Kidney (tissue), 14 donors: Measurements from ENCODE around the gene ACSL5. TPM values are rescaled to one million over a fixed set of nuclear protein-coding genes. Genes with fewer than 3 reads are reported as not detected.
"Not testable (repeated sequence)": the region's sequence is repeated elsewhere in the genome, so short reads cannot be mapped to it uniquely, and the experiment has no call there.

Experiments
- DNase-seq, 5 donors: peaks; one replicate each; pipeline ENCODE4 v3.0.0-alpha.2; 2013 to 2020
- FAIRE-seq: peaks from 2 replicates; lab custom pipeline; 2012; peaks lifted over from hg19 to GRCh38; lab: Jason Lieb, UNC
- H3K27ac ChIP-seq, 2 donors: one replicate each; pipeline ENCODE4 v1.7.0; 2013; ENCODE audit warnings: low read depth in 2 of 2, low read length in 2 of 2, inconsistent platforms in 1 of 2
- H3K27me3 ChIP-seq: one replicate; pipeline ENCODE4 v1.7.1; 2013; ENCODE audit warnings: low read length, inconsistent platforms; ENCODE audit not compliant: control insufficient read depth, insufficient read depth
- H3K36me3 ChIP-seq, 3 donors: one replicate each; pipeline versions ENCODE4 v1.7.0 to v1.7.1; 2013; ENCODE audit warnings: low read length in 3 of 3, control low read depth in 1 of 3, inconsistent platforms in 1 of 3; ENCODE audit not compliant: insufficient read depth in 3 of 3, control insufficient read depth in 2 of 3
- H3K4me1 ChIP-seq, 3 donors: one replicate each; pipeline versions ENCODE4 v1.7.0 to v1.7.1; 2013; ENCODE audit warnings: low read length in 3 of 3, inconsistent platforms in 1 of 3, low read depth in 1 of 3; ENCODE audit not compliant: control insufficient read depth in 2 of 3, insufficient read depth in 2 of 3
- H3K4me3 ChIP-seq, 3 donors: one replicate each; pipeline versions ENCODE4 v1.7.0 to v1.8.1; 2013; ENCODE audit warnings: low read length in 3 of 3, control low read depth in 1 of 3, inconsistent platforms in 1 of 3
- H3K9ac ChIP-seq, 3 donors: one replicate each; pipeline versions ENCODE4 v1.7.0 to v1.7.1; 2013; ENCODE audit warnings: low read length in 3 of 3, control low read depth in 1 of 3, inconsistent platforms in 1 of 3
- H3K9me3 ChIP-seq, 3 donors: one replicate each; pipeline versions ENCODE4 v1.7.0 to v1.7.1; 2013; ENCODE audit warnings: low read length in 3 of 3, control low read depth in 1 of 3, inconsistent platforms in 1 of 3; ENCODE audit not compliant: control insufficient read depth in 2 of 3, insufficient read depth in 1 of 3
- intact Hi-C: fragments of 100-400 bp; cut with DNase I; formaldehyde crosslinking; loops from one replicate; pipeline ENCODE4 v1.11.1; 2022
- polyA plus RNA-seq: library from polyadenylated mRNA; stranded (reverse); fragments of 350-450 nt; fragmentation: Illumina TruSeq; extraction: RNeasy Lipid Tissue Mini Kit (QIAGEN cat#74804); gene quantifications from one replicate; pipeline ENCODE4 v1.2.3, GENCODE V29; 2014; ENCODE audit warnings: low read depth, low replicate concordance; ENCODE audit not compliant: insufficient read depth
- total RNA-seq: library from RNA; stranded (reverse); fragmentation: NEBNext Ultra II Directional; extraction: Animal tissue kit (Norgen Biotek cat#: 25700); gene quantifications from one replicate; pipeline ENCODE4 v1.2.1, GENCODE V29; 2021
- TF ChIP-seq, protein P1 (sequence below): IDR thresholded peaks from 3 replicates; pipeline ENCODE4 v1.5.1; 2012; ENCODE audit warnings: mild to moderate bottlenecking, moderate library complexity, borderline replicate concordance; ENCODE audit not compliant: insufficient read depth; ENCODE audit errors: extremely low read depth
- donor health status: control.
- donor health status: control.
- donor health status: control.
- donor health status: control.
- donor health status: control.
- donor health status: DM: yes; HTN: yes; CAD: no.
- donor health status: Normal renal cell carcinoma (clear cell type).

ACSL5 gene
- total and polyA plus RNA-seq, 2 donors from 2014 or later, result 5.6 to 21.8 TPM

DNA sequence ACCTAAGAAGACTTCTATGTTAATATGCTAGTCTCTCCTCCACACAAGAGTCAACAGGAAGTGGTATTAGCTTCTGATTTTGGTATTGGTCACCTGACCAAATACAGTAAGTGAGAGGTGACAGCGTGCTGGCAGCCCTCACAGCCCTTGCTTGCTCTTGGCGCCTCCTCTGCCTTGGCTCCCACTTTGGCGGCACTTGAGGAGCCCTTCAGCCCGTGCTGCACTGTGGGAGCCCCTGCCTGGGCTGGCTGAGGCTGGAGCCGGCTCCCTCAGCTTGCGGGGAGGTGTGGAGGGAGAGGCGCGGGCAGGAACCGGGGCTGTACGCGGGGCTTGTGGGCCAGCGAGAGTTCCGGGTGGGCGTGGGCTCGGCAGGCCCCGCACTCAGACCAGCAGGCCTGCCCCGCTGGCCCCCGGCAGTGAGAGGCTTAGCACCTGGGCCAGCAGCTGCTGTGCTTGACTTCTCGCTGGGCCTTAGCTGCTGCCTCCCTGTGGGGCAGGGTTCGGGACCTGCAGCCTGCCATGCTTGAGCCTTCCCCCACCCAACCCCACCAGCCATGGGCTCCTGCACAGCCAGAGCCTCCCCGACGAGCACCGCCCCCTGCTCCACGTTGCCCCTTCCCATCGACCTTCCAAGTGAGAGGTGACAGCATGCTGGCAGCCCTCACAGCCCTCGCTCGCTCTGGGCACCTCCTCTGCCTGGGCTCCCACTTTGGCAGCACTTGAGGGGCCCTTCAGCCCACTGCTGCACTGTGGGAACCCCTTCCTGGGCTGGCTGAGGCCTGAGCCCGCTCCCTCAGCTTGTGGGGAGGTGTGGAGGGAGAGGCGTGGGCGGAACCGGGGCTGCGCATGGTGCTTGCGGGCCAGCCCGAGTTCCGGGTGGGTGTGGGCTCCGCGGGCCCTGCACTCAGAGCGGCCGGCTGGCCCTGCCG is 4.2 kb upstream of the ACSL5 start:
- TF ChIP-seq, protein P1, sequence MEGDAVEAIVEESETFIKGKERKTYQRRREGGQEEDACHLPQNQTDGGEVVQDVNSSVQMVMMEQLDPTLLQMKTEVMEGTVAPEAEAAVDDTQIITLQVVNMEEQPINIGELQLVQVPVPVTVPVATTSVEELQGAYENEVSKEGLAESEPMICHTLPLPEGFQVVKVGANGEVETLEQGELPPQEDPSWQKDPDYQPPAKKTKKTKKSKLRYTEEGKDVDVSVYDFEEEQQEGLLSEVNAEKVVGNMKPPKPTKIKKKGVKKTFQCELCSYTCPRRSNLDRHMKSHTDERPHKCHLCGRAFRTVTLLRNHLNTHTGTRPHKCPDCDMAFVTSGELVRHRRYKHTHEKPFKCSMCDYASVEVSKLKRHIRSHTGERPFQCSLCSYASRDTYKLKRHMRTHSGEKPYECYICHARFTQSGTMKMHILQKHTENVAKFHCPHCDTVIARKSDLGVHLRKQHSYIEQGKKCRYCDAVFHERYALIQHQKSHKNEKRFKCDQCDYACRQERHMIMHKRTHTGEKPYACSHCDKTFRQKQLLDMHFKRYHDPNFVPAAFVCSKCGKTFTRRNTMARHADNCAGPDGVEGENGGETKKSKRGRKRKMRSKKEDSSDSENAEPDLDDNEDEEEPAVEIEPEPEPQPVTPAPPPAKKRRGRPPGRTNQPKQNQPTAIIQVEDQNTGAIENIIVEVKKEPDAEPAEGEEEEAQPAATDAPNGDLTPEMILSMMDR, result no peak
- H3K27me3 ChIP-seq, result no peaks in the 10 kb centered on the region
- no peaks in the 10 kb centered on the region for H3K9me3 ChIP-seq
- intact Hi-C loops, result no loop called here
- no peak overlapping the region for H3K9ac ChIP-seq
- no peak overlapping the region for H3K27ac ChIP-seq
- DNase-seq (peak in 1 of 5 donors; percentile 68), FAIRE-seq (no peak)
- H3K4me1 ChIP-seq, result no peaks in the 10 kb centered on the region
- H3K36me3 ChIP-seq, result no peaks in the 10 kb centered on the region
- no peak overlapping the region for H3K4me3 ChIP-seq

DNA sequence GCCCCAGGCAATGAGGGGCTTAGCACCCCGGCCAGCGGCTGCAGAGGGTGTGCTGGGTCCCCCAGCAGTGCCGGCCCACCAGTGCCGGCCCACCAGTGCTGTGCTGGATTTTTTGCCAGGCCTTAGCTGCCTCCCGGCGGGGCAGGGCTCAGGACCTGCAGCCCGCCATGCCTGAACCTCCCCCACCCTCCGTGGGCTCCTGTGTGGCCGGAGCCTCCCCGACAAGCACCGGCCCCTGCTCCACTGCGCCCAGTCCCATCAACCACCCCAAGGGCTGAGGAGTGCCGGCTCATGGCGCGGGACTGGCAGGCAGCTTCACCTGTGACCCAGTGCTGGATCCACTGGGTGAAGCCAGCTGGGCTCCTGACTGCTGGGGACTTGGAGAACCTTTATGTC is 3.5 kb upstream of the ACSL5 start:
- no peaks in the 10 kb centered on the region for H3K4me1 ChIP-seq
- no peaks in the 10 kb centered on the region for H3K9me3 ChIP-seq
- DNase-seq, result no peak
- no peaks in the 10 kb centered on the region for H3K36me3 ChIP-seq
- TF ChIP-seq, protein P1, result no peak
- H3K9ac ChIP-seq, result no peak overlapping the region
- no peak overlapping the region for H3K27ac ChIP-seq
- intact Hi-C loops, result no loop called here
- no peaks in the 10 kb centered on the region for H3K27me3 ChIP-seq
- no peak for FAIRE-seq
- H3K4me3 ChIP-seq, result no peak overlapping the region

DNA sequence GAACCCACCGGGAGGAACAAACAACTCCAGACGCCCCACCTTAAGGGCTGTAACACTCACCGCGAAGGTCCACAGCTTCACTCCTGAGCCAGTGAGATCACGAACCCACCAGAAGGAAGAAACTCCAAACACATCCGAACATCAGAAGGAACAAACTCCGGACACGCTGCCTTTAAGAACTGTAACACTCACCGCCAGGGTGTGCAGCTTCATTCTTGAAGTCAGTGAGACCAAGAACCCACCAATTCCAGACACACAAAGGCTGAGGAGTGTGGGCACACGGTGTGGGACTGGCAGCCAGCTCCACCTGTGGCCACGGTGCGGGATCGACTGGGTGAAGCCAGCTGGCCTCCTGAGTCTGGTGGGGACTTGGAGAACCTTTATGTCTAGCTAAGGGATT is 2.6 kb upstream of the ACSL5 start:
- H3K36me3 ChIP-seq, H3K4me3 ChIP-seq, intact Hi-C loops, H3K4me1 ChIP-seq, FAIRE-seq, H3K27ac ChIP-seq, H3K9me3 ChIP-seq, H3K9ac ChIP-seq, H3K27me3 ChIP-seq, DNase-seq: not testable (repeated sequence)

DNA sequence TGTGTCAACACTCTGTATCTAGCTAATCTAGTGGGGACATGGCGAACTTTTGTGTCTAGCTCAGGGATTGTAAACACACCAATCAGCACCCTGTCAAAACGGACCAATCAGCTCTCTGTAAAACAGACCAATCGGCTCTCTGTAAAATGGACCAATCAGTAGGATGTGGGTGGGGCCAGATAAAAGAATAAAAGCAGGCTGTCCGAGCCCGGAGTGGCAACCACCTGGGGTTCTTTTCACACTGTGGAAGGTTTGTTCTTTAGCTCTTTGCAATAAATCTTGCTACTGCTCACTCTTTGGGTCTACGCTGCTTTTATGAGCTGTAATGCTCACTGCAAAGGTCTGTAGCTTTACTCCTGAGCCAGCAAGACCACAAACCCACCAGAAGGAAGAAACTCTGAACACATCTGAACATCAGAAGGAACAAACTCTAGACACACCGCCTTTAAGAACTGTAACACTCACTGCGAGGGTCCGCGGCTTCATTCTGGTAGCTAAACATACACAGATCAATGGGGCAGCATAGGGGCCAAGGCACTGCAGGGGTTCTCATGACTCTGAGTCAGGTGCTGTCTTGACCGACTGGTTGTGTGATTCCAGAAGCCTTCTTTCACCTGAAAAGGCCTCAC is 1.6 kb upstream of the ACSL5 start:
- H3K9ac ChIP-seq, intact Hi-C loops, H3K36me3 ChIP-seq, FAIRE-seq, DNase-seq, H3K4me1 ChIP-seq, H3K27me3 ChIP-seq, H3K9me3 ChIP-seq, H3K27ac ChIP-seq, H3K4me3 ChIP-seq: not testable (repeated sequence)
